Measurements from ENCODE around the gene NAV3.

- TF ChIP-seq POLR2AphosphoS5 (IDR thresholded peaks at IDR 0.05; ENCODE audit: low read depth) (no peak), CTCF (IDR thresholded peaks at IDR 0.05; ENCODE audit: insufficient read depth, low read length) (no peak), REST (IDR thresholded peaks at IDR 0.05; ENCODE audit: insufficient replicate concordance, low read depth) (no peak), SPI1 (IDR thresholded peaks at IDR 0.05; ENCODE audit: borderline replicate concordance, low read depth) (no peak), GABPA (IDR thresholded peaks at IDR 0.05; ENCODE audit: low read depth) (no peak)
Observed at GRCh38 chr12:77932216-77932615, 101.5 kb downstream of the NAV3 start.

All from HL-60 (cell line).